ENCODE results near the gene SBK2.
"Not testable (repeated sequence)": the region's sequence is repeated elsewhere in the genome, so short reads cannot be mapped to it uniquely, and the experiment has no call there.

The SBK2 gene

GRCh38 chr19:55578761-55579747 is 42.1 kb upstream of the SBK2 start:
- Histone ChIP-seq H3K9me3 (ENCODE audit: severe bottlenecking) (no peaks in the 10 kb centered on the region), H3K36me3 (ENCODE audit: low read depth) (0 out of 2 replicates have a peak, but pooled peaks cover 7% of the 10 kb centered on the region), H3K27ac (ENCODE audit: poor library complexity, severe bottlenecking) (peak overlapping the region; percentile 70), H3K27me3 (ENCODE audit: insufficient read depth, poor library complexity, severe bottlenecking) (no peaks in the 10 kb centered on the region), H3K4me3 (ENCODE audit: severe bottlenecking) (peak overlapping the region; percentile 93), H3K4me1 (ENCODE audit: insufficient read depth, poor library complexity, severe bottlenecking) (no peaks in the 10 kb centered on the region)
- DNase-seq (ENCODE audit: low spot score) (no peak), ATAC-seq (ENCODE audit: low read depth) (no peak)
- TF ChIP-seq CTCF (IDR thresholded peaks at IDR 0.05; ENCODE audit: poor library complexity, severe bottlenecking) = no peak

- Histone ChIP-seq H3K4me3 (ENCODE audit: severe bottlenecking) (no peak overlapping the region), H3K27me3 (ENCODE audit: insufficient read depth, poor library complexity, severe bottlenecking) (no peaks in the 10 kb centered on the region), H3K36me3 (ENCODE audit: low read depth) (0 out of 2 replicates have a peak, but pooled peaks cover 7% of the 10 kb centered on the region), H3K4me1 (ENCODE audit: insufficient read depth, poor library complexity, severe bottlenecking) (no peaks in the 10 kb centered on the region), H3K9me3 (ENCODE audit: severe bottlenecking) (no peaks in the 10 kb centered on the region), H3K27ac (ENCODE audit: poor library complexity, severe bottlenecking) (no peak overlapping the region)
- no peak for TF ChIP-seq CTCF (IDR thresholded peaks at IDR 0.05; ENCODE audit: poor library complexity, severe bottlenecking)
- DNase-seq (ENCODE audit: low spot score) = no peak
- no peak for ATAC-seq (ENCODE audit: low read depth)
Measured at GRCh38 chr19:55578031-55578760, 41.3 kb upstream of the SBK2 start.

- H3K9me3 ChIP-seq (ENCODE audit: severe bottlenecking) = no peaks in the 10 kb centered on the region
- H3K27me3 ChIP-seq (ENCODE audit: insufficient read depth, poor library complexity, severe bottlenecking) = no peaks in the 10 kb centered on the region
- H3K36me3 ChIP-seq (ENCODE audit: low read depth) = 0 out of 2 replicates have a peak, but pooled peaks cover 7% of the 10 kb centered on the region
- no peak overlapping the region for H3K4me3 ChIP-seq (ENCODE audit: severe bottlenecking)
- ATAC-seq (ENCODE audit: low read depth) (no peak), DNase-seq (ENCODE audit: low spot score) (no peak)
- no peaks in the 10 kb centered on the region for H3K4me1 ChIP-seq (ENCODE audit: insufficient read depth, poor library complexity, severe bottlenecking)
- no peak for TF ChIP-seq CTCF (IDR thresholded peaks at IDR 0.05; ENCODE audit: poor library complexity, severe bottlenecking)
- H3K27ac ChIP-seq (ENCODE audit: poor library complexity, severe bottlenecking) = no peak overlapping the region
Measured at GRCh38 chr19:55576746-55577145, 39.8 kb upstream of the SBK2 start.

GRCh38 chr19:55573929-55574328 is 37.0 kb upstream of the SBK2 start:
- not testable (repeated sequence) for H3K36me3 ChIP-seq (ENCODE audit: low read depth); H3K27me3 ChIP-seq (ENCODE audit: insufficient read depth, poor library complexity, severe bottlenecking); H3K9me3 ChIP-seq (ENCODE audit: severe bottlenecking); H3K4me3 ChIP-seq (ENCODE audit: severe bottlenecking); H3K4me1 ChIP-seq (ENCODE audit: insufficient read depth, poor library complexity, severe bottlenecking); H3K27ac ChIP-seq (ENCODE audit: poor library complexity, severe bottlenecking); ATAC-seq (ENCODE audit: low read depth); DNase-seq (ENCODE audit: low spot score)

GRCh38 chr19:55569477-55569876 is 32.5 kb upstream of the SBK2 start:
- H3K27me3 ChIP-seq (ENCODE audit: insufficient read depth, poor library complexity, severe bottlenecking); H3K4me1 ChIP-seq (ENCODE audit: insufficient read depth, poor library complexity, severe bottlenecking); H3K36me3 ChIP-seq (ENCODE audit: low read depth); ATAC-seq (ENCODE audit: low read depth); H3K27ac ChIP-seq (ENCODE audit: poor library complexity, severe bottlenecking); H3K9me3 ChIP-seq (ENCODE audit: severe bottlenecking); DNase-seq (ENCODE audit: low spot score); H3K4me3 ChIP-seq (ENCODE audit: severe bottlenecking): not testable (repeated sequence)

Measured in RWPE2 (cell line).